Measurements from ENCODE around the gene ENDOU.
"Not testable (repeated sequence)": the region's sequence is repeated elsewhere in the genome, so short reads cannot be mapped to it uniquely, and the experiment has no call there.

ENDOU gene

GRCh38 chr12:47672068-47672467, 53.2 kb downstream of the ENDOU start:
- DNase-seq = no peak

GRCh38 chr12:47667935-47668334, 57.4 kb downstream of the ENDOU start:
- not testable (repeated sequence) for DNase-seq

Data from suppressor macrophage treated with lipopolysaccharide for 1 hour (primary cell).